H1 (cell line): ENCODE measurements around the gene PITPNB. TPM values are rescaled to one million over a fixed set of nuclear protein-coding genes. Genes with fewer than 3 reads are reported as not detected.

Experiments
- ATF3 ChIP-seq: IDR thresholded peaks from 2 replicates; pipeline ENCODE4 v1.6.1; 2011; ENCODE audit warnings: low read depth, mild to moderate bottlenecking, low read length; ENCODE audit not compliant: insufficient read depth
- SP2 ChIP-seq: IDR thresholded peaks from 2 replicates; pipeline ENCODE4 v1.6.1; 2012; ENCODE audit warnings: mild to moderate bottlenecking, low read length, inconsistent platforms
- polyA plus RNA-seq, 7 experiments: library from polyadenylated mRNA; depleted of rRNA in 3 of 7; stranded (reverse) in 5 of 7; unstranded in 2 of 7; fragments of >200 nt in 5 of 7; fragments of 200-250 nt in 2 of 7; gene quantifications; 1 replicate in 5 of 7; 2 replicates in 1 of 7; 4 replicates in 1 of 7; pipeline versions ENCODE4 v1.2.1 to v1.2.3, GENCODE V29; 2011 to 2013; ENCODE audit warnings: missing spikeins in 2 of 7, mixed read lengths in 2 of 7
- total RNA-seq: library from RNA; stranded (reverse); fragmentation: NEBNext Ultra II Directional; extraction: Animal tissue kit (Norgen Biotek cat#: 25700); gene quantifications from 2 replicates; pipeline ENCODE4 v1.2.1, GENCODE V29; 2021

PITPNB gene
- total and polyA plus RNA-seq, 2 of the 8 experiments (the other 6 are each of a cell fraction or from before 2014, with no cell fraction given), result 24.6 to 89.3 TPM

DNA sequence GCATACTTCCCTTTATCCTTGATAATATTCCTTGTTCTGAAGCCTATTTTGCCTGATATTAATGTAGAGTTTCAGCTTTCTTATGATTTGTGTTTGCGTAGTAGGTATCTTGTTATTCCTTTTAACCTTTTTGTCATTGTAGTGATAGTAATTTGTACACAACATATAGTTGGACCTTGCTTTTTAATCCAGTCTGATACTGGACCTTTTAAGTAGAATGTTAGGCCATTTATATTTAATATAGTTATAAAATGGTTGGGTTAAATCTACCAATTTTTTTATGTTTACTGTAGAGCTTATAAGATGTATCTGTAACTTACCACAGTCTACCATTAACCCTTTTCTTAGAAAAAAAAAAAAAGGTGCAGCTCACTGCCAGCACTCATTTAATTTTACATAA, 8.6 kb upstream of the PITPNB start (continued):
- TF ChIP-seq ATF3, result no peak
- no peak for TF ChIP-seq SP2
